NCI-H187 treated with DMSO at 0.1 percent for 48 hours (cell line): ENCODE measurements around the gene SLC2A2.
"Not testable (repeated sequence)": the region's sequence is repeated elsewhere in the genome, so short reads cannot be mapped to it uniquely, and the experiment has no call there.

Experiments
- DNase-seq: peaks from one replicate; lab custom pipeline; 2025; lab: John Stamatoyannopoulos, UW

The SLC2A2 gene

DNA sequence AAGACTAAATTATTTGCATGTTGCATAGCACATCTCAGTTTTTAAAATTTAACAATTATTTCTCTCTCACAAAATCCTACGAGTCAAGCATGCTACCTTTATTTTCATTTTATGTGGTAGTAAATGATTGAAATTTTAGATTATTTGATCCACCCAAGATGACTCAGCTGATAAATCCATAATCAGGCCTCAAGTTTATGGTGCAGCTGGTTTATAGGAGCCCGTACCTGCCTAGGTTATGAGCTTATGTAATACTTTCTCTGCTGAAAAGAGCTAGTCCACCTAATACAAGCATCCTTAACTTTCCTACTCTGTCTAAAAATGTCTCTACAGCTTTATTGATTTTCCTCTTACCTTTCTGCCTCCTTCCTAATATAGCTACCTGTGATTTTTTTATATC, 41.2 kb downstream of the SLC2A2 start:
- DNase-seq: no peak

DNA sequence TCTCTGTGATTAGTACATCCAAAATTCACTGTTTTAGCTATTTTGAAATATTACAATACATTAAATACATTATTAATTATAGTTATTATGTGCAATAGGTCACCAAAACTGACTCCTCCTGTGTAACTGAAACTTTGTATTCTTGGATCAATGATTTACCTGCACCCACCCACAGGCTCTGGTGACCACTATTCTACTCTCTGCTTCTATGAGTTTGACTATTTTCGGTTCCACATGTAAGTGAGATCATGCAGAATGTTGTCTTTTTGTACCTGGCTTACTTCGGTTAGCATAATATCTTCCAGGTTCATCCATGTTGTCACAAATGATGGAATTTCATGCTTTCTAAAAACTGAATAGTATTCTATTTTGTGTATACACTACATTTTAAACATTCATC, 43.8 kb downstream of the SLC2A2 start:
- no peak for DNase-seq

DNA sequence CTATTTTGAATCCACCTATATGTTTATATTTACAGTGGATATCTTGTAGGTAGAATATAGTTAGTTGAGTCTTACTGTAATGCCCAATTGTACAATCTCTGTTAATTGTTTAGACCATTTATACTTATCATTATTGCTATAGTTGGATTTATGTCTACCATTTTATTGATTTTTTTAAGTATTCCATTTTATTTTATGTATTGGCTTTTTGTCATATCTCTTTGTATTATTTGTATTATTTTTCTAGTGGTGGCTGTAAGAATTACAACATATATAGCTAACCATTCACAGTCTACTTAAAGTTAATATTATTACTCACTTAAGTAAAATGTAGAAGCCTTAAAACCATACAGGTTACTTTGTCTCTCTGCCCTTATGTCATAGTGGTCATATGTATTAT, 46.1 kb downstream of the SLC2A2 start:
- DNase-seq: no peak

DNA sequence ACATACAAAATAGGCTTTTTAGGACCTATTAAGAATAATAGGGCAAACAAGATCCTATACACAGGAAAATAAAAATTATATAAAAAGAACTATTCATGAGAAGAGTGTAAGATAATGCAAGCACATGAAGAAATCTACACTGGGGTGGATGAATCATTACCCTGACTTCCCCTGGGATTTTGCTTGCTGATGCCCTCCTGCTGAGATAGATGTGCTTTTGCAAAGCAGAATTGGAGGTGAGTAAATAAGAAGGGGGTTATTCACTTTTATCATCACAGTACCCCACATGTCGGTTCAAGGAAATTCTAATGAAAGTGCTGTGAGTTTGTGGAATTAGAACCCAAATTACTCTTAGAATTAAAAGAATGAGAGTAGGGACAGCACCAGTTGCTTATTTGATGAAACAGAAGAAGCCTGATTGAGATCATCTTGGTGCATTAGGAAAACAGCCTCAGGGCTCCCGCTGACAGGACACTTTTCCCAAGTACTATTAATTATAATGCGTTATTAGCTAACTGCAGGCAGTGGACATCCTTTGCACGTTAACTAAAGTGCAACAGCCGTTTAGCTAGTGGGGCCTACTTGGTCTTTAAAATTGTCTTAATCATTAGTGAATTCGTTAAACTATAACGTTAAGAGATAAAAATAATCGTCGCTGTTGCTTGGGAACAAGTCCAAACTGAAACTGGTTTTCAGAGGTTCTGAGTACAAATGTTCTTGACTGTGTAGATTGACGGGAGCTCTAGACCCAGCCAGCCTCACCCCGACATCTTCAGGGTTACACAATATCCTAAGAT, 48.4 kb downstream of the SLC2A2 start:
- DNase-seq: no peak

DNA sequence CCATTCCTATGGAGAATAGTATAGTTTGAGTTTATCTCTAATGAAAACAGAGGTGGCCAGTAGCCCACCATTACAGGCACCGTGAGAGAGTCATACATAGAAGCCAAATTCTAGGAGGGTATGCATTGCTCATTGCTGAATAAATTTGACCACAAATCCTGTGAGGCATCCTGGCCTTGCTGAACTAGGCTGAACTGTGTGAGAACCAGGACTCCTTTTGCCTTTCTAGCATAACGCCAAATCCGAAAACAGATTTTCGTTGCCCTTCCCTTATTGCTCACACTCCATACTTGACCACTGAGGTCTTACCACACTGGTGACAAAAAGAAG, 50.4 kb downstream of the SLC2A2 start:
- no peak for DNase-seq

DNA sequence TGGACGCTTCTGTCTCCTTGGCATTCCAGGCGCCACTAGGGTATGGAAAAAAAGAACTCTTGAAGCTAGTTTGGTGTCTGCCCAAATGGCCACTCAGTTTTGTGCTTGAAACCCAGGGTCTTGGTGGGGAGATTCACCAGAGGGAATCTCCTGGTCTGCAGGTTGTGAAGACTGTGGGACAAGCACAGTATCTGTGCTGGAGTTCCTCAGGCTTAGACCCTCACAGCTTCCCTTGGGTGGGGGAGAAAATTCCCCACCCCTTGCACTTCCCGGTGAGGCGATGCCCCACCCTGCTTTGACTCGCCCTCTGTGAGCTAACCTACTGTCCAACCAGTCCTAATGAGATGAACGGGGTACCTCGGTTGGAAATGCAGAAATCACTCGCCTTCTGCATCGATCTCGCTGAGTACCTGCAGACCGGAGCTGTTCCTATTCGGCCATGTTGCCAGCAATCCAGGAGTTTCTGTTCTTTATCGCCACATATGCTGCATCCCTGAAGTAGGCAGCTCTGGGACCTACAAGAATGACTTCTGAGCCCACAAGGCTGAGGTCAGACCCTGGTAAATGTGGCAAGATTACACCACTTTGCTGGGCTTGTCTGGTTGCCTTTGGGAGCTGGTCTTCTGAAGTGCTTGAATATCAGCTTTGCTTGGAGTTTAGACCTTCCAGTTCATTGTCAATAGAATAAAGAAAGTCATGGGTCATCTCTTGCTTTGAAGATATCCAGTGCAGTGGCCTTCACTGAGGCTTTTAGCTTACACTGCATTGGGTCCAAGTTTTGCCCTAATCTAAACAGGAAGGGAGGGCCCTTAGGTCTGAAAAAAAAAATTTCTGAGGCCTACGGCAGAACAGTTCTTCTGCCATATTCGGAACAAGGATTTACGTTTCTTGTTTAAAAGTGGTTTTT, 51.0 kb downstream of the SLC2A2 start:
- DNase-seq: no peak

DNA sequence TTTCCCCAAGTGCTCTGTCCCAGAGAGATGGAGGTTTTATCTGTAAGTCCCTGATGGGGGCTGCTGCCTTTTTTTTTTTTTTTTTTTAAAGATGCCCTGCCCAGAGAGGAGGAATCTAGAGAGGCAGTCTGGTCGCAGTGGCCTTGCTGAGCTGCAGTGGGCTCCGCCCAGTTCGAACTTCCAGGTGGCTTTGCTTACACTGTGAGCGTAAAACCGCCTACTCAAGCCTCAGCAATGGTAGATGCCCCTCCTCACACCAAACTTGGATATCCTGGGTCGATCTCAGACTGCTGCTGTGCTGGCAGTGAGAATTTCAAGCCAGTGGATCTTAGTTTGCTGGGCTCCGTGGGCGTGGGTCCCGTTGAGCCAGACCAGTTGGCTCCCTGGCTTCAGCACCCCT, 51.6 kb downstream of the SLC2A2 start:
- no peak for DNase-seq

DNA sequence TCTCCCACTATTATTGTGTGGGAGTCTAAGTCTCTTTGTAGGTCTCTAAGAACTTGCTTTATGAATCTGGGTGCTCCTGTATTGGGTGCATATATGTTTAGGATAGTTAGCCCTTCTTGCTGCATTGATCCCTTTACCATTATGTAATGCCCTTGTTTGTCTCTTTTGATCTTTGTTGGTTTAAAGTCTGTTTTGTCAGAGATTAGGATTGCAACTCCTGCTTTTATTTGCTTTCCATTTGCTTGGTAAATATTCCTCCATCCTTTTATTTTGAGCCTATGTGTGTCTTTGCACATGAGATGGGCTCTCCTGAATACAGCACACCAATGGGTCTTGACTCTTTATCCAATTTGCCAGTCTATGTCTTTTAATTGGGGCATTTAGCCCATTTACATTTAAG, 53.6 kb downstream of the SLC2A2 start:
- not testable (repeated sequence) for DNase-seq

DNA sequence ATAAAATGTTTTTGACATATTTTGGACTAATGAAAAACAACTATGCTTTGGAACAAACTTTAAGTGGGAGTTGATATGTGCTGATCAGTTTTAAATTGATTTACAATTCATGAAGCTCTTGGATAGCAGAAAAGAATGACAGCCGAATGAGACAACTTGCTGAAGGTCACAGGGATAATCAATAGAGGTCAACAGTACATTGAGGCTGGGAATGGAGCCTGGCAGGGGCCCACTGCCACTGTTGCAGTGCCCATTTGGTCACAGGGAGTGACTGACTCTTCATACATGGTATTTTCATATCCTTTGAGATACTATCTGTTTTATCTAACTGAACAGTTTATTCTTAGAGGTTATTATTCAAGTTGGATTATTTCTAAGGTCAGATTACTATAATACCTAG, 59.4 kb downstream of the SLC2A2 start:
- no peak for DNase-seq

DNA sequence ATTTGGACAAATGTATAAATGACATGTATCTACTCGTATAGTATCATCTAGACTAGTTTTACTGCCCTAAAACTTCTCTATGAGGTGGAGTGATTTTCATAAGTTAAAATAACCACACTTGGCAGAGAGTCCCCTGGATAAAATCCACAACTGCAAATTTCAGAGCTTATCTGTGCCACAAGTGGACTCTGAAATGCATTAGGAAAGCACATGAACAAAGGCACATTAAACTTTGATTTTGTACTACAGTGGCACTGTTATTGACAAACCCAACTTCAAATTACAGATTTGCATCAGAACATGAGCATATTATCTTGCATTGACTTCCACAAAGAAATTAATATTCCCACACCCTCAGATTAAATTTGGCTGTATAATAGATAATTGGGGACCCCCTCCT, 60.0 kb downstream of the SLC2A2 start:
- DNase-seq: no peak

DNA sequence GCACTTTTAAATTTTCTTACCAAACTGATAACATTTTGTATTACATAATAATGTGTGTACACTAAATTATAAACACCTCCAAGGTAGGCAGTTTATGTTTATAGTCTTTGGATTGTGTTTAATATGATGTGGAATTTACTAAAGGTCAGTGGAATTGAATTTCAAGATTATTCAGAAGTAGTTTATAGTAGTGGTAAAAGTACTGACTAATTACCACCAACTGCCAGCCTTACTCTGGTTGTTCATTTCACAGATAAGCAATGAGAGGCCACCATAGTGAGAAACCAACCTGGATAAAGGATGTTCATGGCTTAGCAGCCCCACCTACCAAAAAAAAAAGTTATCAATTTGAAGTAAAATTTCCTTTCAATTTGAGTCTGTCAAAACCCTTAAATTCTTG, 64.1 kb downstream of the SLC2A2 start:
- DNase-seq: no peak

DNA sequence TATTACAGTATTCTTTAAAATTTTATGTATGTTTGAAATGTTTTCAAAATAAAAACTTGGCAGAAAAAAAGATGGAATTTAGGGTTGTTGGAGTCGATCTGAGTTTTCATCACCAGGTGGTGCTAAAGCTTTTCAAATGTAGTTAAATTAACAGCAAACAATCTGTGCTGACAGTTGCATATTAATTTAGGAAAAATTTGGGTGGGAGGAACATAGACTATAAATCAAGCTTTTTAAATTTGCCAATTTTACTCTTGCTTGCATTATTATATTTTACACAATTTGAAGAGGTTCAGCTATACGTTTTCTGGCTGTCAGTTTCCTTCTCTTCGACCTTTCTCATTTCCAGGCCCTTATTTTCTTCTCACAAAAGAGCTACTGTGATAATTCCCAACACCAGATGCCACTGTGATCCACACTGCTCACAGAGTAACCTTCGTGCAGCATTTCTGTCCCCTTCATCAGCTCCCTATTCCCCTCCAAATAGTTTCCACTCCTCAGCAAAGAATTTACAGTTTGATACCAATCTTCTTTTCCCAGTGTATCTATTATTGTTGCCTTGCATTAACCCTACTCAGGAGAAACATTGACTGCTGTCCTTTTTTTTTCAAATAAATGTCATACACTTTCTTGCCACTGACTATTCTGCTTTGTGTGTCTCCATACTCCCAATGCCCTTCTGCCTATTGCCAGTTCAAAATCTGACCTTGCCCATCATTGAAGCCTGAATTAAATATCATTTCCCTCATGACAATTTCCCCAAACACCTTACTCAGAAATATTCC, 64.7 kb downstream of the SLC2A2 start:
- no peak for DNase-seq

DNA sequence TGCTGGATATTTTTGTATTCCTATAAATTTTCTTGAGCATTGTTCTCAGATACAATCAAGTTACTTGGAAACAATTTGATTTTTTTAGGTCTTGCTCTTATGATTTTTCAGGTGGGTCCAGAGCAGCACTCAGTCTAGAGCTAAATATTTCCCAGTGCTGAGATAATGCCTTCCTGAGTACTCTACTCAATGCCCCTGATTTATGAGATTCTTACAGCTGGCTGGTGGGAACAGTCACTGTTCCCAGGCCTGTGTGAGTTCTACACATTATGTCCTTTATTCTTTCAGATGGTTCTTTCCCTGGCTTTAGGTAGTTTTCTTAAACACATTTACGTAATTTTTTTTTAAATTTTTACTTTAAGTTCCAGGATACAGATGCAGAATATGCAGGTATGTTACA, 67.1 kb downstream of the SLC2A2 start:
- DNase-seq: no peak

DNA sequence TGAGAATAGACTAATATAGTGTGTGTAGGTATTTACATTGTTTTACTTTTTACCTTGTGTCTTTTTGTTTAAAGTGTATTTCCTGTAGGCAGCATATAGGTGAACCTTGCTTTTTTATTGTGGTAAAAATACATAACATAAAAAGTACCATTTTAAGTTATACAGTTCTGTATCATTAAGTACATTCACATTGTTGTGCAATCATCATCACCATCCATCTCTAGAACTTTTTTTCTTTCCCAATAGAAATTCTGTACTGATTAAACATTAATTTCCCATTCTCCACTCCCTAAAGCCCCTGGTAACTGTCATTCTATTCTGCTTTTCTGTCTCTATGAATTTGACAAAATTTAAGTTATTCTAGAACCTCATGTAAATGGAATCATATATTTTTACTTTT, 69.9 kb downstream of the SLC2A2 start:
- no peak for DNase-seq

DNA sequence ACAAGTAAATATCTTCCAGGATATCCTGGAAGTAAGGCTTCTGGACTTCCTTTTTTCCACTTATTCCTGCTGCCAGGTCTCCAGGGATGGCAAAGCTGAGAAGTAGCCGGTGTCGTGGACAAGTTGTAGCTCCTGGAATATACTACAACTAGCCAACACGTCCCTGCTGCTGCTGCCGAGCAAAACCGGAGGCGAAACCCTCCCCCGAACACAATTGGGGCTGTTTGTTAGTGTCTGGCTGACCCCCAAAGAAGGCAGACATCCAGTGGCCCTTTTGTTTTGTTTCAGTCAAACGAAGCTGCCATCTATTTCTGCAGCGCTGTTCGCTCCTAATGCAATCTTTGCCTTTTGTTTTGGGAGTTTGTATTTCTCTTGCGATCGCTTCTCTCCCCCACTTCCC, 72.8 kb downstream of the SLC2A2 start:
- DNase-seq: no peak

DNA sequence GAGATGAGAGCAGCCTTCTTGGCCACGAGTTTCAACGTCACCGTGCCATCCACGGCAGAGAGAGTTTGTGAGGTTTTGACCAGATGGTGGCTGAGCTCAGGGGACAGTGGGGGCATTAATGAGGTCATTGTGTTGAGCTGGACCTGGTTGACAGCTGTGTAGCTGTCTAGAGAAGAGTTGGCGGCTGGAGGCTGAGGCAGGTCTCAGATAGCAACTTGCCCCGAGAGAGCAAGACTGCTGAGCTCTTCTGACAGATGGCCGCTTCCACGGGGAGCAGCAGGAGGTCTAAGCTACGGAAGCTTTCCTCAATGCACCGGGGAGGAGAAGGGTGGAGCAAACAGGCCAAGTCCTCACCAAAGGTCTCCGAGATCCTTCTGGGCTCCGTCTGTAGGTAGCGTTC, 73.3 kb downstream of the SLC2A2 start:
- DNase-seq: no peak

DNA sequence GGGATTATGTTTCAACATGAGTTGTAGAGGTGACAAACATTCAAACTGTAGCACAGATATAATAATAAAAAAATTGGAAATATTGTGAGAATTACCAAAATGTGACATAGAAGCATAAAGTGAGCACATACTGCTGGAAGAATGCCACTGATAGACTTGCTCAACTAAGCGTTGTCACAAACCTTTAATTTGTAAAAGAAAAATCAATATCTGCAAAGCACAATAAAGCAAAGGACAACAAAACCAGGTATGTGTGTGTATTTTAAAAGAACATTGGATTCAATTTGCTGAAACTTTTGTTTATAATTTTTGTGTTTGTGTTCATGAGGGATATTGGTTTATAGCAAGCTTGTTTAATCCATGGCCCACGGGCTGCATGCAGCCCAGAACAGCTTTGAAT, 77.3 kb downstream of the SLC2A2 start:
- DNase-seq: no peak

DNA sequence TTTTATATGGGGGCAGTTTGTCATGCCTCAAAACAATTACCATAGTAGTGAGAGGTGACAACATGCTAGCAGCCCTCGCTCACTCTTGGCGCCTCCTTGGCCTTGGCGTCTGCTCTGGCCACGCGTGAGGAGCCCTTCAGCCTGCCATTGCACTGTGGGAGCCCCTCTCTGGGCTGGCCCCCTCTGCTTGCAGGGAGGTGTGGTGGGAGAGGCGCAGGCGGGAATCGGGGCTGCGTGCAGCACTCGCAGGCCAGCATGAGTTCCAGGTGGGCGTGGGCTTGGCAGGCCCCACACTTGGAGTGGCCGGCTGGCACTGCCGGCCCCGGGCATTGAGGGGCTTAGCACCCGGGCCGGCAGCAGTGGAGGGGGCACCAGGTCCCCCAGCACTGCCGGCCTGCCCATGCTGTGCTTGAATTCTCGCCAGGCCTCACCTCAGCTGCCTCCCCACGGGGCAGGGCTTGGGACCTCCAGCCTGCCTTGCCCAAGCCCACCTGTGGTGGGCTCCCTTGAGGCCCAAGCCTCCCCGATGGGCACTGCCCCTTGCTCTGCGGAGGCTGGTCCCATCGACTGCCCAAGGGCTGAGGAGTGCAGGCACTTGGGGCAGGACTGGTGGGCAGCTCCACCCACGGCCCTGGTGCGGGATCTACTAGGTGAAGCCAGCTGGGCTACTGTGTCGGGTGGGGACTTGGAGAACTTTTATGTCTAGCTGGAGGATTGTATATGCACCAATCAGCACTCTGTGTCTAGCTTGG, 79.3 kb downstream of the SLC2A2 start:
- no peak for DNase-seq
